ENCODE data around the gene PHRF1.

DNA sequence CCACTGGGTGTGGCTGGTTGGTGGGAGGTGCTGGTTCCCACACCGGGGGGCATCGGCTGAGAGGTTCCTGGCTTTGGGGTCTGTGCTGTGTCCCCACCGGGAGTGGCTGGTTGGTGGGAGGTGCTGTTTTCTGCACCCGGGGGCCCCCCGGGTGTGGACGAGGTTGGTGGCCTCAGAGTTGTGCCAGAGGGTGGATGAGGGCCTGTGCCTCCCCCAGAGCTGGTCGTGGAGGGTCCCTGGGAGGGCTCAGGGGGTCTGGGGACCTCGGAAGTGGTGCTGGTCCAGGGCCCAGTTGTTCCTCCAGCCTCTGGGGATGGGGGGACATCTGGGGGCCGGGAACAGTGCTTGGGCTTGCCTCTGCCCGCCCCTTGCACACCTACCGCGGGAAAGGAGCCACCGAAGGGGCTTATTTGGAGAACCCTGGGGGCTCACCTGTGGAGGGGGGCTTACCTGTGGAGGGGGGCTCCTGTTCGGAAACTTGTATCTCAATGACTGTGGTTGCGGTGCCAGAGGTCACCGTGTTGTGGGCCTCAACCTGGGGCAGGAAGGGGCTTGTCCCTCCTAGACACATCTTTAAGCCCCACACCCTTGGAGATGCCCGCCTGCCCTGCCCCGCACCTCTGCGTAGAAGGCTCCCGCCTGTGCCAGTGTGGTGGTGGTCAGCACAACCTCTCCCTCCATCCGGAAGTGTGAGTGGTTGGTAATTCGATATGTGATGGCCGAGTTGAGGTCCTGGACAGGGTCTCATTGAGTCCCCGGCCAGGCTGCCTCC, 42.8 kb downstream of the PHRF1 start:
- TF ChIP-seq, protein P1, sequence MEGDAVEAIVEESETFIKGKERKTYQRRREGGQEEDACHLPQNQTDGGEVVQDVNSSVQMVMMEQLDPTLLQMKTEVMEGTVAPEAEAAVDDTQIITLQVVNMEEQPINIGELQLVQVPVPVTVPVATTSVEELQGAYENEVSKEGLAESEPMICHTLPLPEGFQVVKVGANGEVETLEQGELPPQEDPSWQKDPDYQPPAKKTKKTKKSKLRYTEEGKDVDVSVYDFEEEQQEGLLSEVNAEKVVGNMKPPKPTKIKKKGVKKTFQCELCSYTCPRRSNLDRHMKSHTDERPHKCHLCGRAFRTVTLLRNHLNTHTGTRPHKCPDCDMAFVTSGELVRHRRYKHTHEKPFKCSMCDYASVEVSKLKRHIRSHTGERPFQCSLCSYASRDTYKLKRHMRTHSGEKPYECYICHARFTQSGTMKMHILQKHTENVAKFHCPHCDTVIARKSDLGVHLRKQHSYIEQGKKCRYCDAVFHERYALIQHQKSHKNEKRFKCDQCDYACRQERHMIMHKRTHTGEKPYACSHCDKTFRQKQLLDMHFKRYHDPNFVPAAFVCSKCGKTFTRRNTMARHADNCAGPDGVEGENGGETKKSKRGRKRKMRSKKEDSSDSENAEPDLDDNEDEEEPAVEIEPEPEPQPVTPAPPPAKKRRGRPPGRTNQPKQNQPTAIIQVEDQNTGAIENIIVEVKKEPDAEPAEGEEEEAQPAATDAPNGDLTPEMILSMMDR (IDR thresholded peaks at IDR 0.05 in 2 of 3, conservative IDR thresholded peaks at IDR 0.05 in 1 of 3; ENCODE audit: borderline replicate concordance in 1 of 3, insufficient read depth in 1 of 3, low read depth in 2 of 3, low read length in 2 of 3): no peak
- TF ChIP-seq SRF (IDR thresholded peaks at IDR 0.05; ENCODE audit: low read depth) (no peak), JUND (IDR thresholded peaks at IDR 0.05) (no peak), POLR2AphosphoS5 (IDR thresholded peaks at IDR 0.05; ENCODE audit: low read depth, low read length) (no peak), ZNF274 (IDR thresholded peaks at IDR 0.05; ENCODE audit: low read depth, low read length) (no peak), SIN3A (IDR thresholded peaks at IDR 0.05; ENCODE audit: low read depth) (no peak), EZH2phosphoT487 (IDR thresholded peaks at IDR 0.05; ENCODE audit: borderline replicate concordance) (no peak), YY1 (IDR thresholded peaks at IDR 0.05; ENCODE audit: extremely low read depth, insufficient replicate concordance, low read depth, low read length) (no peak)
- TF ChIP-seq, protein P2, sequence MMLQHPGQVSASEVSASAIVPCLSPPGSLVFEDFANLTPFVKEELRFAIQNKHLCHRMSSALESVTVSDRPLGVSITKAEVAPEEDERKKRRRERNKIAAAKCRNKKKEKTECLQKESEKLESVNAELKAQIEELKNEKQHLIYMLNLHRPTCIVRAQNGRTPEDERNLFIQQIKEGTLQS (IDR thresholded peaks at IDR 0.05): no peak

Measured in HCT116 (cell line).